Trophoblast cell (in vitro differentiated cells and primary cell): ENCODE measurements around the gene CCDC3.

ENCODE experiments used
- DNase-seq, 2 donors: peaks; one replicate each; pipeline ENCODE4 v3.0.0-alpha.2; 2016
- H2AFZ ChIP-seq: 2 replicates; pipeline ENCODE4 v1.6.1; 2013; ENCODE audit warnings: low read length, moderate library complexity, mild to moderate bottlenecking; ENCODE audit not compliant: insufficient read depth, poor library complexity
- H2AK5ac ChIP-seq: 2 replicates; pipeline ENCODE4 v1.6.1; 2013; ENCODE audit warnings: mild to moderate bottlenecking, low read length
- H2BK120ac ChIP-seq: 2 replicates; pipeline ENCODE4 v1.6.1; 2013; ENCODE audit warnings: low read length, mild to moderate bottlenecking, moderate library complexity; ENCODE audit not compliant: insufficient read depth, poor library complexity
- H2BK12ac ChIP-seq: 2 replicates; pipeline ENCODE4 v1.6.1; 2013; ENCODE audit warnings: mild to moderate bottlenecking, low read length, moderate library complexity
- H2BK5ac ChIP-seq: 2 replicates; pipeline ENCODE4 v1.6.1; 2013; ENCODE audit warnings: low read length, low read depth, moderate library complexity, mild to moderate bottlenecking; ENCODE audit not compliant: poor library complexity
- H3K14ac ChIP-seq: 2 replicates; pipeline ENCODE4 v1.6.1; 2013; ENCODE audit warnings: mild to moderate bottlenecking, low read length
- H3K18ac ChIP-seq: 2 replicates; pipeline ENCODE4 v1.6.1; 2013; ENCODE audit warnings: mild to moderate bottlenecking, low read length
- H3K23ac ChIP-seq: 2 replicates; pipeline ENCODE4 v1.6.1; 2013; ENCODE audit warnings: low read length
- H3K27ac ChIP-seq: 2 replicates; pipeline ENCODE4 v1.5.1; 2013; ENCODE audit warnings: low read depth, mild to moderate bottlenecking, inconsistent platforms, low read length, moderate library complexity
- H3K27me3 ChIP-seq: 2 replicates; pipeline ENCODE4 v1.6.1; 2013; ENCODE audit warnings: inconsistent platforms, mild to moderate bottlenecking, low read length, moderate library complexity; ENCODE audit not compliant: insufficient read depth
- H3K36me3 ChIP-seq, 2 experiments: 1 replicate in 1 of 2; 2 replicates in 1 of 2; pipeline ENCODE4 v1.6.1; 2013; ENCODE audit warnings: low read length in 2 of 2, mild to moderate bottlenecking in 2 of 2, moderate library complexity in 1 of 2; ENCODE audit not compliant: insufficient read depth in 2 of 2, control insufficient read depth in 1 of 2
- H3K4ac ChIP-seq: 2 replicates; pipeline ENCODE4 v1.6.1; 2013; ENCODE audit warnings: low read depth, mild to moderate bottlenecking, low read length, moderate library complexity
- H3K4me1 ChIP-seq, 2 experiments: 1 replicate in 1 of 2; 2 replicates in 1 of 2; pipeline ENCODE4 v1.6.1; 2013; ENCODE audit warnings: low read length in 2 of 2, mild to moderate bottlenecking in 2 of 2, moderate library complexity in 1 of 2; ENCODE audit not compliant: insufficient read depth in 2 of 2, control insufficient read depth in 1 of 2
- H3K4me2 ChIP-seq: 2 replicates; pipeline ENCODE4 v1.6.1; 2013; ENCODE audit warnings: inconsistent platforms, mild to moderate bottlenecking, low read length, moderate library complexity
- H3K4me3 ChIP-seq: 2 replicates; pipeline ENCODE4 v1.5.1; 2013; ENCODE audit warnings: mild to moderate bottlenecking, low read depth, low read length, inconsistent platforms
- H3K79me1 ChIP-seq: one replicate; pipeline ENCODE4 v1.6.1; 2013; ENCODE audit warnings: low read length
- H3K79me2 ChIP-seq: 2 replicates; pipeline ENCODE4 v1.6.1; 2013; ENCODE audit warnings: low read length, mild to moderate bottlenecking; ENCODE audit not compliant: control insufficient read depth, insufficient read depth, poor library complexity
- H3K9ac ChIP-seq: 2 replicates; pipeline ENCODE4 v1.6.1; 2013; ENCODE audit warnings: mild to moderate bottlenecking, low read length
- H3K9me3 ChIP-seq: 2 replicates; pipeline ENCODE4 v1.6.1; 2013; ENCODE audit warnings: low read depth, mild to moderate bottlenecking, control low read depth, inconsistent platforms, low read length; ENCODE audit not compliant: insufficient read depth
- H4K12ac ChIP-seq: 2 replicates; pipeline ENCODE4 v1.6.1; 2013; ENCODE audit warnings: low read depth, mild to moderate bottlenecking, low read length, moderate library complexity
- H4K8ac ChIP-seq: 2 replicates; pipeline ENCODE4 v1.6.1; 2013; ENCODE audit warnings: low read depth, mild to moderate bottlenecking, low read length, moderate library complexity
- H4K91ac ChIP-seq: one replicate; pipeline ENCODE4 v1.6.1; 2013; ENCODE audit warnings: low read depth, mild to moderate bottlenecking, low read length, moderate library complexity
- WGBS: extraction: QIAGEN DNeasy Blood & Tissue Kit; methylation state at CpG from one replicate; pipeline ENCODE4 v1.1.7; 2013; ENCODE audit warnings: missing lambda C conversion rate; ENCODE audit not compliant: insufficient read length, insufficient coverage; ENCODE audit errors: extremely low coverage; 5-methylcytosine and 5-hydroxymethylcytosine counted together

The CCDC3 gene

GRCh38 chr10:12947741-12948140 lies 53.8 kb downstream of the CCDC3 start:
- WGBS, result no CpG with 5 or more reads among the region's 3 CpGs
- Histone ChIP-seq H2AFZ (no peak overlapping the region), H4K12ac (no peak overlapping the region), H3K14ac (no peak overlapping the region), H3K4me2 (no peak overlapping the region), H3K4ac (no peak overlapping the region), H3K27me3 (no peaks in the 10 kb centered on the region), H3K79me2 (no peaks in the 10 kb centered on the region), H3K79me1 (no peaks in the 10 kb centered on the region), H2AK5ac (no peak overlapping the region), H3K4me1 (no peaks in the 10 kb centered on the region), H2BK120ac (no peak overlapping the region), H3K9me3 (peaks cover 4% of the 10 kb centered on the region), H3K4me3 (no peak overlapping the region), H3K18ac (no peak overlapping the region), H4K91ac (no peak overlapping the region), H3K23ac (no peak overlapping the region), H3K36me3 (no peaks in the 10 kb centered on the region), H3K9ac (no peak overlapping the region), H2BK5ac (no peak overlapping the region), H4K8ac (no peak overlapping the region), H3K27ac (no peak overlapping the region), H2BK12ac (no peak overlapping the region)
- no peak for DNase-seq

GRCh38 chr10:12946372-12946771 lies 55.1 kb downstream of the CCDC3 start:
- H2AFZ ChIP-seq, result no peak overlapping the region
- H4K12ac ChIP-seq, result no peak overlapping the region
- no peaks in the 10 kb centered on the region for H3K79me1 ChIP-seq
- H3K14ac ChIP-seq, result no peak overlapping the region
- no peak overlapping the region for H4K8ac ChIP-seq
- H3K9me3 ChIP-seq, result peaks cover 2% of the 10 kb centered on the region
- peaks cover 0 to 1% of the 10 kb centered on the region in 2 experiments for H3K36me3 ChIP-seq
- H3K4me3 ChIP-seq, result no peak overlapping the region
- H2AK5ac ChIP-seq, result no peak overlapping the region
- no peak overlapping the region for H4K91ac ChIP-seq
- H3K27ac ChIP-seq, result no peak overlapping the region
- no CpG with 5 or more reads among the region's 3 CpGs for WGBS
- no peak overlapping the region for H3K4me2 ChIP-seq
- no peak overlapping the region for H3K9ac ChIP-seq
- no peaks in the 10 kb centered on the region for H3K27me3 ChIP-seq
- no peak for DNase-seq
- H2BK12ac ChIP-seq, result no peak overlapping the region
- H3K4me1 ChIP-seq, result no peaks in the 10 kb centered on the region
- no peak overlapping the region for H2BK5ac ChIP-seq
- H3K18ac ChIP-seq, result no peak overlapping the region
- no peak overlapping the region for H2BK120ac ChIP-seq
- H3K23ac ChIP-seq, result no peak overlapping the region
- H3K79me2 ChIP-seq, result no peaks in the 10 kb centered on the region
- no peak overlapping the region for H3K4ac ChIP-seq

GRCh38 chr10:12945690-12946359 lies 55.7 kb downstream of the CCDC3 start:
- Histone ChIP-seq H4K91ac (no peak overlapping the region), H3K9ac (no peak overlapping the region), H3K23ac (no peak overlapping the region), H2BK12ac (no peak overlapping the region), H3K27me3 (no peaks in the 10 kb centered on the region), H3K27ac (no peak overlapping the region), H2AK5ac (no peak overlapping the region), H2BK120ac (no peak overlapping the region), H2AFZ (no peak overlapping the region), H3K9me3 (peaks cover 2% of the 10 kb centered on the region), H3K36me3 (peaks cover 0 to 1% of the 10 kb centered on the region in 2 experiments), H3K4ac (no peak overlapping the region), H3K18ac (no peak overlapping the region), H3K14ac (no peak overlapping the region), H3K79me1 (no peaks in the 10 kb centered on the region), H3K4me1 (no peaks in the 10 kb centered on the region), H3K4me3 (no peak overlapping the region), H3K79me2 (no peaks in the 10 kb centered on the region), H4K12ac (no peak overlapping the region), H4K8ac (no peak overlapping the region), H2BK5ac (no peak overlapping the region), H3K4me2 (no peak overlapping the region)
- no CpG with 5 or more reads among the region's 5 CpGs for WGBS
- DNase-seq, result no peak

GRCh38 chr10:12944931-12945330 lies 56.6 kb downstream of the CCDC3 start:
- H3K9me3 ChIP-seq, result no peaks in the 10 kb centered on the region
- H3K18ac ChIP-seq, result no peak overlapping the region
- H3K4me3 ChIP-seq, result no peak overlapping the region
- no peak overlapping the region for H4K12ac ChIP-seq
- no peak overlapping the region for H2BK12ac ChIP-seq
- H3K4me1 ChIP-seq, result no peaks in the 10 kb centered on the region
- no CpG with 5 or more reads among the region's 1 CpG for WGBS
- no peak overlapping the region for H3K4ac ChIP-seq
- H3K36me3 ChIP-seq, result peaks cover 0 to 1% of the 10 kb centered on the region in 2 experiments
- H3K27ac ChIP-seq, result no peak overlapping the region
- H3K79me2 ChIP-seq, result no peaks in the 10 kb centered on the region
- no peak overlapping the region for H2BK120ac ChIP-seq
- no peak overlapping the region for H2AFZ ChIP-seq
- no peak overlapping the region for H3K4me2 ChIP-seq
- no peaks in the 10 kb centered on the region for H3K27me3 ChIP-seq
- no peak overlapping the region for H3K14ac ChIP-seq
- no peak overlapping the region for H4K91ac ChIP-seq
- H4K8ac ChIP-seq, result no peak overlapping the region
- no peak overlapping the region for H2BK5ac ChIP-seq
- no peak overlapping the region for H2AK5ac ChIP-seq
- no peaks in the 10 kb centered on the region for H3K79me1 ChIP-seq
- no peak for DNase-seq
- no peak overlapping the region for H3K23ac ChIP-seq
- H3K9ac ChIP-seq, result no peak overlapping the region
